SIG-M5 (cell line): ENCODE results near the gene ELMO1.

Experiments used
- DNase-seq: peaks from one replicate; lab custom pipeline; 2025; lab: John Stamatoyannopoulos, UW

ELMO1 gene

GRCh38 chr7:37218956-37219355 lies 229.7 kb downstream of the ELMO1 start:
- no peak for DNase-seq

GRCh38 chr7:37216923-37217322 lies 231.7 kb downstream of the ELMO1 start:
- DNase-seq: no peak

DNA sequence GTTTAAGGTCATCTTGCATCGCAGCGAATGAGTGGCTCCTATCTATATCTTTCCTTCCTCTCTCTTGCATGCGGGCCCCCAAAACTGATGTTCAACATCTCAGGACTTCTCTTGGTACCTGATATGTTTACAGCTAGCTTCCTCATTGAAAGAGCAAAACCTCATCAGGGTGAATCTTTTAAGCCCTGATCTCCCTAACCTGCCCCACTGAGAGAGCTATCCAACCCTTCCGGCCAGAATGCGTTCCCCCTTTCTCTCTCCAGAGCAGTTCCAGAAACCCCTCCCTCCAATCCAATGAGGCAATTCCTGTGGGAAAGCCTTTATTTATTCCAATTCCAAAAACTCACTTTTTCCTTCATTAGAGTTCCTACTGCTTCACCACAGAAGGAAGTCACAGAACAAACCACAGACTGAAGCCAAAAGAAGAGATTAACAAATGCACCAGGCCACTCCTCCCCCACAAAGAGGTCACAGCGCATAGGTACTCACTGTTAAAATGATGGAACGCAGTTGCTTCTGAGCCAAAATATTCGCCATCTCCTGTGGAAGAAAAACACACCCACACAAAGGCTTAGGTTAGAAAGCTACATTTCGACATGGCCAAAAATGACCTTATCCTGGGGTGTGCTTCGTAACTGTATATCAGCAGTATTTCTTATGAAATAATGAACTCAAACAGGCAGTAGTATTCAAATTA lies 232.4 kb downstream of the ELMO1 start:
- DNase-seq: no peak

GRCh38 chr7:37215290-37215923 lies 233.3 kb downstream of the ELMO1 start:
- no peak for DNase-seq

DNA sequence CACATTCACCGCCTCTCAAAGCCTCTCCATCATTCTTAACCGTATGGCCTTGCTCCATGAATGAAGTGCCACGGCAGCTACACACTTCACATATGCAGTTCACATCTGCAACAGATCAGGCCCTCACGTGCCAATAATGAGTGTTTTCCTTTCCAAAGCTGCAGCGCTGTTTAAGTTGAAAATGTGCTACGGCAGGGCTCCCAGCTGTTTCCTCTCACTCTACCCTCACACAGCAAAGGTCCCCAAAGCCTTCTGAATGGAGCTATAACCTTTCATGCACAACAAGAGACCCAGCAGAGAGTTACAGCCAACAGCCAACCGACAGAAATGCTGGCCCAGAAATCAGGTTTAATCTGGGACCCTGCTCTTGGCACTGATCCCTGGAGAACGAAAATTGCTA lies 236.1 kb downstream of the ELMO1 start:
- no peak for DNase-seq

- DNase-seq: no peak
Measured at GRCh38 chr7:37212051-37212450, 236.6 kb downstream of the ELMO1 start.

DNA sequence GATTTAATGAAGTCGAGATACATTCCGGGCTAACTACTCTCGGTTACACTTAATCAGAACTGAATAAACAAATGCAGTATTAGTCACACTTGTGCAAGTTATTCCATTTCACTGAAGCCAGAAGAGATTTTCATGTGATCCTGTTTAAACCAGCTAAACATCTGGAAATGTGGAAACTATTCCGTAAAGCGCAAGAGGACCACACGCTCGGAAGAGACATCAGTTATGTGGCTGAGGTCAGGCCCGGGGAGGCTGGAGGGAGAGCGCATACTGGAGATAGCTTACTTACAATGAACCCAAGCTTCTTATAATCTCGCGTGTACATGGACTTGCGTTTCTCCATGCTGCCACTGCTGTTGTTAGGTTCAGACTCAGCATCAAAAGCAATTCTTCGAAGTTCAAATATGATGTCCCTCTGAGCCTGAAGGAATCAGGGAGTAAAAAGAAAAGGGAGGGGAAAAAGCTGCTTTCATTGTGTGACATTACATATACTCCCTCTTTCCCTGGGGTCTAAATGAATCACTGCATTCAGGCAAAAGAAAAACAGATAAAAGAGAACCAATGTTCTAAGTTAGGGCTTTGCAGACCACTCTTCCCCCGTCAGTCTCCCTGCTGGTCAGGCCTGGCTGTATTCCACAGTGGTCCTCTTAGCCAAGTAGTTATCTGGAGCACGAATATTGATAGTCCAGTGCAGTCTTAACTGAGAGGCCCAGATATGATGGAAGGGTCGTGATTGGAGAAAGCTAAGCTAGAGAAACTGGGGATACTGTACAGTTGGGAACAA lies 237.4 kb downstream of the ELMO1 start:
- no peak for DNase-seq

GRCh38 chr7:37209195-37209594 lies 239.5 kb downstream of the ELMO1 start:
- DNase-seq: no peak

DNA sequence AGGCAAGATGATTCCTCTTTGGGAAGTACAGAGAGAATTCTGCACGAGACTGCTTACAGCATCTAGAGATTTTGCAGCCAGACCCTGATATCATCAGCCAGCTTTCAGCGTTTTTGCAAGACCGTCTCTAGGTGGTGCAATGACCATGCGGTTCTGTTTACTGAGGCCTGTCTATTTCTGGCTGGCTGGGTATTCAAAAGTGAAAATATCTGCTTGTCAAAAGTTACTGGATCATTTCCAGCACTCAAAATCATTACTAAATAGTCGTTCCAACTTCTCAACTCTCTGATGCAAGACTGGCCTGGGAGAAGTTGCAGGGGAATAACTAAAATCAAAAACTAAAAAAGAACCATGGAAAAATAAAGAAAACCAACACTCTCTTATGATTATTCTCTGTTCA lies 240.1 kb downstream of the ELMO1 start:
- no peak for DNase-seq

DNA sequence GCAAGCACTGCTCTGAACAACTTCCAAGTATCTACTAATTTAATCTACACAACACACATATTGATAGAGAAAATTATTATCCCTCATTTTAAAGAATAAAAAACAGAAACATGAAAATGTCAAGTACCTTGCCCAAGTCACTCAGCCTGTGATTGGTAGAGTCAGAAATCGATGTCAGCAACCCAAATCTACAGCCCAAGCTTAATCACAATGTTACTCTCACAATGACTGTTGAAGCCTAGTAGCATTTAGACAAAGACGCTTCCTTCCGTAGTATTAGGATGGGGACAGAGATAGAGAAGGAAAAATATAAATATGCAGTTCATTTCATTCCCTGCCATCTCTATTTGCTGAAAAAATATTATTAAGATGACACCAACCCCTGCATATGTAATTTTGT lies 242.5 kb downstream of the ELMO1 start:
- DNase-seq: no peak

DNA sequence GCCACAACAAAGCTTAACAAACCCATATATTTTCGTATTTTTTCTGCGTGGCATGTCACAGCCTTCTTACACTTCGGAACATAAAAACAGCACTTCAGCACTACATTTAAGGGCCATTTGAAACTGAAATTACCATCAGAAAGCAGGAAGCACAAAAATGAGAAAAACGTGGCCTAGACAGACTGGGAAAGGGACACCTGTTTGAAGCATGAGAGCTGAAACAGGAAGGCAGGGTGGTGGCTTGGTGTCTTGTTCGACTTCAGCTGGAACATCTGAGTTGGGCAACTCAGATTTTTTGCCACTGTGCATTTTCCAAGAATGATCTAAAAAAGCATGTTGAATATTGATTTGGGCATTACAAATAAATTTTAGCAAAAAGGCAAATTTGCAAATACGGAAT lies 243.2 kb downstream of the ELMO1 start:
- DNase-seq: no peak

- no peak for DNase-seq
Measured at GRCh38 chr7:37201876-37202198, 246.8 kb downstream of the ELMO1 start.

DNA sequence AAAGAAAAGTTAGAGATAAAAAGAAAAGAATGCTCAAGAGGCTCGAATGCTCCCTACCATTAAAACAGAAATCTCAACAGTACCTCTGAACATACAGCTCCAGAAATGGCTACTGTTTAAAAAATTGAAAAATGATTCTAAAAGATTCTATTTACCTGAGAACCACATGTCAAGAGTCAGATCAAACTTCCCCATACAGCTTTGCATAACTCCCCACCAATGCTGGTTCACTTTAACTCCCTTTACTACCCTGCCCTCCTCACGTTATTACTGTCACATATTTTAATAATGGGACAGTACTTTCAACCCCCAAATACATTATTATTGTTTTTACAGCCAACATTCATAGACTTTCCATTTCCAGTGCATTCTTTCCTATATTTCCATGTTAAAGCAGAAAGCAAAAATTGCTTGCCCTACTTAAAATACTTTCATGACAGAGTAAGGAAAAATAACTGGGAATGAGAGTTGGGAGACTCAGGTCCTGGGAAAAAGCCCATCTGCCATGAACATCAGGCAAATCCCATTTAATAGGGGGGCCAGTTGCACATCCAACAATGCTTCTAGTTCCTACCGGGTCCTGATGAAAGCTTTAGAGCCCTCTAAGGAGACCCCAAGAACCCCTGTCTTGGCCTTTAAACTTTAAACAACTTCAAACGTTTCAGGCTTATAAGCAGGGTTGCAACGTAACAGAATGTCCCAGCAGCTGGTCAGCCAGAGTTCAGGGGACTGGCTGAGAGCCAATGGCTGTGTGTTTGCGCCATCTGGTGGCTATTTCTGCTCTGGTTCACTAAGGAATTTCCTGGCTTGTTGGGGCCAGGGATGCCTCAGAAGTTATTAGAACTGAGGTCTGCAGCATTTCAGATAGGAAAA lies 247.4 kb downstream of the ELMO1 start:
- no peak for DNase-seq

DNA sequence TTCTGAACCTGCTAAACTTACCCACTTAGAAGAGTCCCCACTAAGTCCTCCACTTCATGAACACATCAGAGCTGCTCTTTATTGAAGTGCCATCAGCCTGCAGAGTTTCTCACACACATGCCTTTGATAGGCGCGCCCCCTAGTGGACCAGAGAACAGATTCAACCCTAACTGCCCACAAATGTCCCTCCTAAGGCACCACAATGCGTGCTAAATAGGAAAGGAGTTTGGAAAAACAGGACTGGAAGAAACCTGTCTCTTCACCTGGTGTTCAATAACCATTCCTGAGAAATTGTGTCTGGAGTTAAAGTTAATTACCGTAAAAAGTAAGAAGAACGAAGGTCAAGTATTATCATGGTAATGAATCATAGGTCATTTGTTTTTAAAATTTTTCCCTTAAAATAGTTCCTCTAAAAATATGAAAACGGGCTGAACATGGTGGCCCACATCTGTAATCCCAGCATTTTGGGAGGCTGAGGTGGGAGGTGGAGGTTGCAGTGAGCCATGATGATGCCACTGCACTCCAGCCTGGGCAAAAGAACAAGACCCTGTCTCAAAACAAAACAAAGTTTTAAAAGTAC lies 249.7 kb downstream of the ELMO1 start:
- no peak for DNase-seq

DNA sequence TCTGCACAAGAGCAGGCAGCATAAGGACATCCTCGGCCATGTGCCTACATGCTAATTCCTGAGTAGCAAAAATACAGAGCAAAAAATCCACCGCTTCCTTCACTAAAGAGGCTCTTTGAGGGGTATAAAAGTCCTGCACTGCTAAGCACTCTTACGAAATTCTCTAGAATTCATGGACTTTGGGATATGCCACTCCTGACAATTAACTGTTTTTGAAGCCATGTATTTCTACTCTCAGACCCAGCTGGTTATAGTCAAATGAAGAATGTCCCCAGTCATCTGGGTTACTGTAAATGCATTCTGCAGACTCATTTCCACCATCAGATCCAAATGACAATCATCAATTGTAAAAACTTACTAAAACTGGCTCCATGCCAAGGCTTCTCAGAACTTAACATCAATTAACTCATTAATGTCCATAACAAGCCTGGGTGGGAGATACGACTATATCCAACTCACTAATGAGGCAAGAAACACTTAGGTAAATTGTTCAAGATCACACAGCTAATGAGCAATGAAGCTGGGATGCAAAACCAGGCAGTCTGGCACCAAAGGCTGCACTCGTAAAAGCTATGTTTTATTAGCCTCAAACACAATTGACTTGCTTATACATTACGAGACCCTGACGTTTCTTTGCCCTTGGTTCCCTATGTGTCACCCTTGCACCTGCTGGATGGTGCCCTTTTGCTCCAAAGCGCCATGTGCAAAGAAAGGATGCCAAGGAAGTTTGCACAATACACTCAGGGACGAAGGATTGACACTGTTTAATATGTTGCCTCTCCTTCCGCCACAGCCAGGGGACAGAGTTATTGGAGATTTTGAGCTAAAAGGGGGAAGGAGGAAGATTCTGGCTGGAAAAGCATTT lies 250.4 kb downstream of the ELMO1 start:
- DNase-seq: no peak

DNA sequence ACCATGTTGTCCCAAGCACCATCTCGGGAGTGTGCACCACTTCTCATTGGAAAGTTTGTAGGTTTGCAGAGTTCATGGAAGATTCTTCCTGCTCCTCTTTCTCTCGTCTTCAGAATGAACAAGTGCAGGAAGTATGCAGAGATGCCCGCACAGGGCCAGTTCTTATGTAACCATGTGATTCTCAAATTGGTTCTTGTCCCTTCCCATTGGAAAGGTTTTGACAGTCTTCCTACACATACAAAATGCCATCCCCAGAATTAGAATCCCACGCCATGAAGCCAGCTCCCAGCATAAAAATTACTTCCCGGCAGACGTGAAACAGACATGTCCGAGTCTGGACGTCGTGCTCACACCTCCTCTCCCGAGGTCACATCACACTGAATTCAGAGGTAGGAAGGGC lies 251.6 kb downstream of the ELMO1 start:
- DNase-seq: no peak

DNA sequence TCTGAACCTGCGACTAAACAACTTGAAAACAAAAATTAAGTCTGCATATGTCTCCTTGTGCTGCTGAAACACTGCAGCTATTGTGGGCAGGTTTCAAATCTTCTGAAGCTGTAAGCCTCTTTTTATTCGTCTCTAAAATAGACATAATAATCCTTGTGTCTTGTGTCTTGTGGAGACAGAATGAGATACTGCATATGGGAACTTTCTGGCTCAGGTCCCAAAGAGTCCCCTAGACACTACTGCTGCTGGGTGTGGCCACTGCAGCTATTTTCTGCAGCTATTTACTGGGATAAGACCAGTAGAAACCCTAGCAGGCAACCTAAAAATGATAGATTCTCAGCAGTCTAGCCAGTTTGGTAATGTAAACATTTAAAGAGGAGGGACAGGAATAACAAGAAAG lies 252.0 kb downstream of the ELMO1 start:
- DNase-seq: no peak

DNA sequence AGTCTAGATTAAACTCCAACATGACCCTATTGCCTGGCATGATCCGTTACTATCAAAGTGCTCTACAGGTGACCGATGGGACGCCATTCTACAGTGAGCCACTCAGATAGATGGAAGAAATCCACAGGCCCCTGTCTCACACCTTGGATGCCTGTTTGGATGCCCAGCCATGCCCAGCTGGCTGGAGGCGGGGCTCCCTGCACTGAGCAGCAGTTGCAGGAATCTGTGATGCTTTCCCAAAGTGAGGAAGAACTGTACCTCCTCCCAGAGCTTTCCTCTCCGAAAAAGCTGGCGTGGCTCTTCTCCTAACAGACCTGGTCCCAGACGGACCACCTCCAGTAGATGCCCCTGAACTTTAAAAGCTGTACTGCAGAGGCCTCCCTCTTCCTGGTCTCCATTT lies 253.3 kb downstream of the ELMO1 start:
- DNase-seq: no peak

GRCh38 chr7:37194943-37195342 lies 253.7 kb downstream of the ELMO1 start:
- no peak for DNase-seq

GRCh38 chr7:37193775-37194135 lies 254.9 kb downstream of the ELMO1 start:
- no peak for DNase-seq

- no peak for DNase-seq
Measured at GRCh38 chr7:37193087-37193774, 255.4 kb downstream of the ELMO1 start.
